Measurements from ENCODE around the gene PHKA2.

DNA sequence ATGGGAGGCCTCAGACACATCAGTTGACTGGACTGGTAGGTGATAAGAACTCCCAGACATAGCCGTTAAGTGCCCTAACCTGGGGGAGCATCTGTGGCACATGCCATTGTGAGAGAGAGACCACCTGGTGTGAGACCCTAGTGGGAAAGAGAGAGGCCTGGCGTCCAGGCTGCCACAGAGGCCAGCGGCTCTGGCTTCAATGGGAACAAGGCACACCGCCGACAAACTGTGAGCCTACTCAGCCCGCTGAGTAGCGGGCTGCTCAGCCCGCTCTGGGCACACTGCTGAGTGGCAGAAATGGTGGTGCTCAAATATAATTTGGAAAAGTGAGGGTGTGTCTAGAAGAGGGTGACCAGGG lies 34.0 kb downstream of the PHKA2 start:
- TF ChIP-seq, protein P1, sequence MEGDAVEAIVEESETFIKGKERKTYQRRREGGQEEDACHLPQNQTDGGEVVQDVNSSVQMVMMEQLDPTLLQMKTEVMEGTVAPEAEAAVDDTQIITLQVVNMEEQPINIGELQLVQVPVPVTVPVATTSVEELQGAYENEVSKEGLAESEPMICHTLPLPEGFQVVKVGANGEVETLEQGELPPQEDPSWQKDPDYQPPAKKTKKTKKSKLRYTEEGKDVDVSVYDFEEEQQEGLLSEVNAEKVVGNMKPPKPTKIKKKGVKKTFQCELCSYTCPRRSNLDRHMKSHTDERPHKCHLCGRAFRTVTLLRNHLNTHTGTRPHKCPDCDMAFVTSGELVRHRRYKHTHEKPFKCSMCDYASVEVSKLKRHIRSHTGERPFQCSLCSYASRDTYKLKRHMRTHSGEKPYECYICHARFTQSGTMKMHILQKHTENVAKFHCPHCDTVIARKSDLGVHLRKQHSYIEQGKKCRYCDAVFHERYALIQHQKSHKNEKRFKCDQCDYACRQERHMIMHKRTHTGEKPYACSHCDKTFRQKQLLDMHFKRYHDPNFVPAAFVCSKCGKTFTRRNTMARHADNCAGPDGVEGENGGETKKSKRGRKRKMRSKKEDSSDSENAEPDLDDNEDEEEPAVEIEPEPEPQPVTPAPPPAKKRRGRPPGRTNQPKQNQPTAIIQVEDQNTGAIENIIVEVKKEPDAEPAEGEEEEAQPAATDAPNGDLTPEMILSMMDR (conservative IDR thresholded peaks at IDR 0.05 in 1 of 2, IDR thresholded peaks at IDR 0.05 in 1 of 2; ENCODE audit: low read depth in 1 of 2, low read length in 2 of 2) = no peak
- no peak for TF ChIP-seq EZH2 (IDR thresholded peaks at IDR 0.05; ENCODE audit: low read length, missing control alignments)

All from fibroblast of lung (primary cell).